Stimulated activated CD4-positive, alpha-beta T cell treated with anti-CD3 and anti-CD28 coated beads, Interleukin-15, amount 100 ng/mL, for 1 hour (primary cell): ENCODE measurements around the gene RGS10.
"Not testable (repeated sequence)": the region's sequence is repeated elsewhere in the genome, so short reads cannot be mapped to it uniquely, and the experiment has no call there.

Experiments used
- DNase-seq, 2 donors: peaks; one replicate each; pipeline ENCODE4 v3.0.0-alpha.2; 2020; ENCODE audit warnings: low read depth in 1 of 2, low spot score in 1 of 2

The RGS10 gene

DNA sequence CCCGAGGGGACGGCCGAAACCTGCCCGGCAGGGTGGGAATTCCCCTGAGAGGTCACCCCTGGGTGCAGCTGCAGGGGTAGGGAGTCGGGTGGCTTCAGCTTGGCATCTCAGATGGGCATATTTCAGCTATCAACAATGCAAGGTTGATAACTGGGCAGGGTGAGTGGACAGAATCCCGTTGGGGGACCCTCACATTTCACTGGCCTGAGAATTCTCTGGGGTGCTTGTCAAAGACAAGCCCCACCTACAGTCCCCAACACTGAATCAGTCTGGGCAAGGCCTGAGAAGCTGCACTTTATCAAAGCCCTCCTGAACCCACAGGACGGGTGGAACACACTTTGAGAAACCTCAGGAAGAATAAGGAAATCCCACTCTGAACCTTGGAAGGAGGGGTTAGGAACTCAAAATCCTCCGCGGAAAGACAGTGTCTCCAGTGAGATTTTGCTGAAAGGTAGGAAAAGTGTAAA, 3.1 kb downstream of the RGS10 start:
- no peak for DNase-seq

DNA sequence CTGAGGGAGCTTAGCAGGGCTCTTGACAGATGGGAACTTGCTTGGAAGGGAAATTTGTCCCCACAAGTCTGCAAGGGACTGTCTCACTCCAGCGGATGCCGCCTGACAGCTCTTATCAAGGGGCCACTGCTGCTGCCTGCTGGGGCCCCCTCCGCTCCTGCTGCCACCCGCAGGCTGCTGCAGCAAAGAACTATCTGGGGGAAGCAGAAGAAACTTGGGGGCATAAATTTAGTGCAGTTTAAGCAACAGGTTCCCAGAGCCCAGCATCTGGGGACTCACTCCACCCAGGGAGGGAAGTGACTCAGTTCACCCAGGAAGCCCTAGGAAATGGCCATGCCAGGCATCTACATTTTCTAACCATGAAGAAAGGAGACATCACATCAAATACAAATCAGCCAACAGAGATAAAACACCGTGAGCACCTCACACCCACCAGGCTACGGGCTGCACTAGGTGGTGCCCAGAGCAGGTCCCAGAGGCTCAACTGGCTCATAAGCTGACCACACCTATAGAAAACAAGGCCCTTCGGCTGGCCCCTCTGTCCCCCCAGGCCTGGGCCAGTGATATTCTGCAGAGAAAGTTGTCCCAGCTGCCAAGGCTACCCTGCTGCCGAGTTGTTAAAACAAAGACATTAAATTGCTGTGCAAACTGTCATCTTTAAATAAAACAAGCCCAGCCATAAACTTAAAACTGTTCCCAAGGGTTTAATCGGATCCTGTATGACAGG, 3.7 kb downstream of the RGS10 start:
- DNase-seq = no peak

DNA sequence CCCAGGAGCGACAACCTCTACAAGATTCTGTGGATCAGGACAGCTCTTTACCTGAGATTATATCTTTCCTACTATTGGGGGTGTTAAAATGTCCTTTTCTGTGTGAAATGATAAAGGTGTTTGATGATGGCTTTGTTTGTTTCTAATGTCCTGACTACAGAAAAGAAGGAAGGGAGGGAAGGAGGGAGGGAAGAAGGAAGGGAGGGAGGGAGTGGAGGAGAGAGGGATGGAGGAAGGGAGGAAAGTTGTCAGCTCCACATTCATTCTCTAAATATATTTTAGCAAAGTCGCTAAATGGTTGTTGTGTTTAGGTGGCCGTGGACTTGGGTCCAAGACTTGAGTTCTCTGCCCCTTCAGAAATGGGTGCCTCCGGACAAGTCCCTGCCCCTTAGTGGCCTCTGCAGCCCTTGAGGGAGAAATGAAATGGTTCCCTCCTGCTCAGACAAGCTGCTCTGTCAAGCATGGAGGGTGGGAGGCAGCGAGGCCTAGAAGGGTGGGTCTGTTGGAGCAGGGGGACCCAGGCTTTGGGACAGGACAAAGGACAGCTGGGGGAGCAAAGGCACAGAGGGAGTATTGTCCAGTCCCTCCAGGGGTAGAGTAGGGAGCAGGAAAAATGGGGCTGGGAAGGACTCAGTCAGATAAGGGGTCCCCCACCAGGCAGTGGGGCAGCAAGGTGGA, 4.4 kb downstream of the RGS10 start:
- no peak for DNase-seq

DNA sequence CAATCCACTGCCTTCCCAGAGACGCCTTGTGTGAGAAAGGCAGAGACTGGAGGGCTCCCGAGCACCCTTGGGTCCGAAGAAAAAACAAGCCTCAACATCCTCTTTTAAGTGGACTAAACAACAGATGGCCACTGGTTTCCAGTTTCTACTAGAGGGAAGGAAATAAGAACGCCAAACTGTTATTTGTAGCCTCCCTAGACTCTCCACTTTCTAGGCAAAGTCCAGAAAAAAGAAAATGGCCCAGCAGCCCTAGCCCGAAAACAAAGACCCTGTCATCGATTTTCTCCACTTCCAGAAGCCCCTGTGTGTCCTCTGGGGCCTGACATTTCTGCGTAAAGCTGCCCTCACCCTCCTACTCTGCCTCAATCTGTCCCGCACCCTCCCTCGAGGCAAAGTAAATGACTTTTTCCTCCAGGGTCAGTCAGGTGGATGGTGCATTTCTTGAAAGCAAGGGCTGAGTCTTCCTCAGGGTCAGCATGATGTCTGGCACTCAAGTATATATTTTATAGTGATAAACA, 6.0 kb downstream of the RGS10 start:
- DNase-seq = no peak

DNA sequence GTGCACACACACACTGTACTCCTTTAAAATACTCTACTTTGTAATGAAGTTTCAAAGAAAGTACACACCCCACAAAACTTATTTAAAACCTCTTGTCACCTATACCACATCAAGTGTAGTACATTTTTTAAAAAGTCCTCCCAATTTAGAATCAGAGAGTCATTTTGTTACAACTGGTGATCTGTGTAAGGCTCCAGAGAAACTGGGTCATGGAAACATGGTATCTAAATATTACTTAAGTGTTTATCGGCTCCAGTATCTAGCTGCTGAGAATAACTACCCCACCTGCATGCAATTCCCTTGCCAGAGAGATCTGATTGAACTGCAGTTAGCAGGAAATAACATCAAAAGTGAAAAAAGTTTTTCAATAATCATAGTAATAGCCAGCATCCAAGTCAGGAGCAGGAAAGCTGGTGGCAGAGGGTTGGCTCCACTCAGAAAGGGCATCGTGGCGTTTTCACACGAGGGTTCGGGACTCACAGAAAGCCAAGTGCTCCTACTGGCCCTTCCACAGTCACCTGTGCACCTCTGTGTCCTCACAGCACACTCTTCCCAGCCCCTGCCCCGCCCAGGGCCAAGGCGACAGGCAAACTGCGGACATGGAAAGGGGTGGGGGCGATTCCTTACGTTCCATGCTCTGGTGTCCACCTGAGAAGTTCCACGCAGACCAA, 6.5 kb downstream of the RGS10 start:
- no peak for DNase-seq

DNA sequence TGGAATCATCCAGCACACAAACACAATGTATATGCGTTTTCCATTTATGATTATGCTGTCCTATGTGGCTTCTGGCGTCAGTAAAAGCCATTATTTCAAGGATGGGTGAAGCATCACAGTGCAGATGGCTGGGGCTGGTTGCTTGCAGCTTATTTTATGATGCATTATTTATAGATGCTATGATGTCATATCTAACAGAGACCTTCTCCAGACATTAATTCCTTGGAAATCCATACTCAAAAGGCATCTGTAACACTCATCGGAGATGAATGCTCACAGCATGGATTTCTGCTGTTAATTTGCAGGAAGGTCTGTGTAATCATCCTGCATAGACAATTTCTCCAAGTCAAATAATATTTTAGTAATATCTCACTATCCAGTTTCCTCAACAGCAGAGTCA, 7.2 kb downstream of the RGS10 start:
- no peak for DNase-seq

DNA sequence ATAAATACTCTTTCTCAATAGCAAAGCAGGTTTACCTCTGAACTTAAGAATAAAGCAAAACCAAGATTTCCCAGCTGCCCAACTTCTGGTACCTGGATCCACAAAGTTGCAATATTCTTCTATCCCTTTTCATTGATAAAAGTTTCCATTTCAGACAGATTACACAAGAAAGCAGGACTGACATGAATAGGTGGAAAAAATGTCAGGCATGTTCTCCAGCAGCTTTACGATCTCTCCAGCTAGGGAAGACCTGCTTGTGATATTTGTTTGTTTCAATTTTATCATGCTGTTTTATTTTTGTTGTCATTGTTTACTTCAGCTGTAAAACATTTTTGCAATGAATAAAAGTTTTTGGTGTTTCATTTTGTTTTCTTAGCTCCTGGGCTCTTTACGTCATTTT, 9.0 kb downstream of the RGS10 start:
- no peak for DNase-seq

DNA sequence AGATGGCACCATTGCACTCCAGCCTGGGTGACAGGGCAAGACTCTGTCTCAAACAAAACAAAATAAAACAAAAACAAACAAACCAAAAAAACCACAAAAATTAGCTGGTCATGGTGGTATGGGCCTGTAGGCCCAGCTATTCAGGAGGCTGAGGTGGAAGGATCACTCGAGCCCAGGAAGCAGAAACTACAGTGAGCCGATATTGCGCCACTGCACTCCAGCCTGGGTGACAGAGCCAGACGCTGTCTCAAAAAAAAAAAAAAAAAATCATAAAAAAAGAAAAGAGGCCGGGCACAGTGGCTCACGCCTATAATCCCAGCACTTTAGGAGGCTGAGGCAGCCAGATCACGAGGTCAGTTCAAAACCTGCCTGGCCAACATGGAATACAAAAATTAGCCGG, 9.7 kb downstream of the RGS10 start:
- not testable (repeated sequence) for DNase-seq

DNA sequence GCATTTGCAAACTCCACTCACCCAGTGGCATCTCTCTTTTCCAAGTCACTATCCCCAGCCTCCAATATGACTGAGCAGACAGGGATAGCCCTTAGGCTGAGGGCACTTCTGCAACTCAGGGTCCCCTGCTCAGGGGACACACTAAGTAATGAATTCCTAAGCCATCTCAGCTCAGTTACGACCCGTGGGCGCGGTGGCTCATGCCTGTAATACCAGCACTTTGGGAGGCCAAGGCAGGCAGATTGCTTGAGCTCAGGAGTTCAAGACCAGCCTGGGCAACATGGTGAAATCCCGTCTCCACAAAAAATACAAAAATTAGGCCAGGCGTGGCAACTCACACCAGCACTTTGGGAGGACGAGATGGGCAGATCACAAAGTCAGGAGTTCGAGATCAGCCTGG, 10.3 kb downstream of the RGS10 start:
- DNase-seq = not testable (repeated sequence)

DNA sequence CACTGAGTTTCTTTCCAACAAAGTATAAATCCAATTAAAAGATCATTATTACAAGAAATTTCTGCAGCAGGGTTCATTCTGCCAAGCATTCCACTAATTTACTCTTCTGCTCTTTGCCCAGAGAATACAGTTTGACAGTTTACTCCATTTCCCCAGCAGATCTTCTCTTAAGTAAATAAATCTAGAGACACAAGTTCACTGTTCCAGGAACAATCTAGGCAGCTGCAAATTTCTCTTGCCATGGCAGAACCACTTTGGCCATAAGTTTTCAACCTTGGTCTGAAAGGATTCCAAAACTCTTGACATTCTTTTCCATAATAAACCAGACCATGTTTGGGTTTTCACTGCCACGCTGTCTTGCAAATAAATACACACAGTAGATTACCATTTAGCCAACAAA, 11.5 kb downstream of the RGS10 start:
- DNase-seq = no peak

DNA sequence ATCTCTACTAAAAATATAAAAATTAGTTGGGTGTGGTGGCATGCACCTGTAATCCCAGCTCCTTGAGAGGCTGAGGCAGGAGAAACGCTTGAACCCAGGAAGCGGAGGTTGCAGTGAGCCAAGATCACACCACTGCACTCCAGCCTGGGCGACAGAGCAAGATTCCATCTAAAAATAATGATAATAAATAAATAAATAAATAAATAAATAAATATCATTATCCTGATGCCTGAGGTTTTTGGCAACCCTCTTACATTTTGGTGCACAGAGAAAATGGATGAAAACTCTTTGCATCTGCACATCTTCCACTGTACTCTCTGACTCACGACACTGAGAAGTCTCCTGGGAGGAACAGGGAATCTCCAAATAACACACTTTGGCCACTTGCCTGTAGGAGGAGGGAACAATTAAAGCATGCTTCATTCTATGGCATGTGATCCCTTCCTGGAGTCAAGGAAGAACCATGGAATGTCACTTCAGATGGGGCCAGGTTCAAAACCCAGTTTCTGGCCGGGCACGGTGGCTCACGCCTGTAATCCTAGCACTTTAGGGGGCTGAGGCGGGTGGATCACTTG, 13.8 kb downstream of the RGS10 start:
- DNase-seq = not testable (repeated sequence)

DNA sequence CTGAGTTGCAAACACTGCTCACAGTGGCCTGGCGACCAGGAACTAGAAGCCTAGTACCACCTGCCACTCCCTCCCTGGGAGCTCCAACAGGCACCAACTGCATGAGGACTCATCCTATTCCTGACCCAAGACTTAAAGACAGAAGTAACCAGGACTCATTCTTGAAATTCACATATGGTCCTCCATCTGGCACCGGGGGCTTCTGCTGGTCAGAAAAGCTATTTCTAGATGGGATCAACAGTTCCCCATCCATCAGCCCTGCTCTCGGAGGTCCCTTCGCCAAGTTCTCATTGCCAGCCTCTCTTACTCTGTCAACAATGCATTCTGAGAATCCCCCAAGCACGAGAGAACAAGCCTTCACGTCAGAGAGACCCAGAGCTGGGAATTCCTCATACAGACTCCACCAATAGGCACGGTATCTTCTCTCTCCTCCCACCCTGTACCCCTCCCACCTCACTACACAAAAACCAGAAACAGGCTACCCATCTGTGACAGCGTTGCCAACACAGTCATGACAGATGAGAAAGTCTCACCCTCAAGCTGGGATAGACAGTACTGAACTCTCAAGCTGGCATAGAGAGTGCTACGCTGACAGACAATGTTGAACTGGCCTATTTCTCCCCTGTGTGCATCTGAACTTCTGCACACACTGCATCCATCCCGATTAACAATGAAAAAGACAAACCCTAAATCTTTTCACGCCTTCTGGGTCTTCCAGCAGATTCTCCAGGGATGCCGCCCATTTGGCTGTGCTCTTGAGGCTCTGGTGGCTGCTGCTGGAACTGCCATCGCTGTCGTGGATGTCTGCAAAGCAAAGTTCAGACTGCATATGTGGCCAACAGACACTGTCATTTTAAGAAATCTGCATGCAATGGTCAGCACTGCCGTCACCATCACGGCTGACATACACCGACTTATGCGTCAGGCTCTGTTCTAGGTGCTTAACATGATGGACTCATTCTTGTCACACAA, 15.6 kb downstream of the RGS10 start:
- DNase-seq = no peak

DNA sequence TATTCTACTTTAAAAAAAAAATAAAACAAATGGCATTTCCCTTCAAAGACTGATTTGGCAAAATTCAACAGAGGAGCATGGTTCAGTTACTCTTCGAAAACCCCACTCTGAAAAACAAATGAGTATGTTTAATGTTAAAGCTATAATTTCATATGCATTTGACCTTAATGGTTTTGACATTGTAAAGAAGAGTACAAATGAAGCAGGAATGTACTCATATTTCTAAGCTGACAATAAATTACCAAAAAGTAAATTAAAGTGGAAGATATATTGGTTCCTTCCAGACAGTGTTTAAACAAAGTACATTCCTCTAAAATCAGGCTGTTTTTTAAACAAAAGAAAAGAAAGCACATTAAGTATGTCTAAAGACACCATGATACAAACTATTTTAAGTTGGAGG, 16.4 kb downstream of the RGS10 start:
- DNase-seq = no peak

DNA sequence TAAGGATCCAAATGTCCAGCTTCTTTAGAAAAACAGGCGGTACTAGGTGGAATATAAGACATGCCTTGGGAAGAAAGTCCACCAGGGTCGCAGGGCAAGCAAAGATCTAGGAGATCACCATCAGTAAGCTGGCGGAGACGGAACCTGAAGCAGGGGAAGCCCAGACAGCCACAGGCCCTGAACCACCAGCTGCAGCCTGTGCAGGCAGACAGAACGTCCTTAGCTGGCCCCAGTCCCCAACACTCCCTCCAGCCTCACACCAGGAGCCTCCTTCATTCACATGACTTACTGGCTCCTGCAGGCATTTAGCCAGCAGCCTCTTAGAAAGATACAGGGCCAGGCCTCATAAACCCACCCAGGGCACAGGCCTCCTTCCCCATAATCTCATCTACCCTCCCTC, 17.4 kb downstream of the RGS10 start:
- DNase-seq = no peak

DNA sequence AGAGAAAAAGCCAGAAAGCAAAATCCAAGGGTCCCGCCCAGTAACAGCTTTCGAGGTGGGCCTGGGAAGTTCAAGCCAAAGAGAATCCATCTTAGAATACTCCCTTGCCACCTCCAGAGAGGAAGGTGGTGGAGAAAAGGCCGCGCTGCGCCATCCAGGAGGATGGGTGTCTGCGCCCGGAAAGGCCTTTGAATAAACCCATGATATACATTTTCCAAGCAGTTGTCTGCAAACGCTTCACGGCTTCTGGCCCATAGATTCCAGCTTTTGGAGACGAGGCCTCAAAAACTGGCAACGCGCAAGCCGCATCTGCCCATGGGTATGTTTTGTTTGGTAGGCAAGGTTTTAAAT, 17.8 kb downstream of the RGS10 start:
- DNase-seq = no peak

DNA sequence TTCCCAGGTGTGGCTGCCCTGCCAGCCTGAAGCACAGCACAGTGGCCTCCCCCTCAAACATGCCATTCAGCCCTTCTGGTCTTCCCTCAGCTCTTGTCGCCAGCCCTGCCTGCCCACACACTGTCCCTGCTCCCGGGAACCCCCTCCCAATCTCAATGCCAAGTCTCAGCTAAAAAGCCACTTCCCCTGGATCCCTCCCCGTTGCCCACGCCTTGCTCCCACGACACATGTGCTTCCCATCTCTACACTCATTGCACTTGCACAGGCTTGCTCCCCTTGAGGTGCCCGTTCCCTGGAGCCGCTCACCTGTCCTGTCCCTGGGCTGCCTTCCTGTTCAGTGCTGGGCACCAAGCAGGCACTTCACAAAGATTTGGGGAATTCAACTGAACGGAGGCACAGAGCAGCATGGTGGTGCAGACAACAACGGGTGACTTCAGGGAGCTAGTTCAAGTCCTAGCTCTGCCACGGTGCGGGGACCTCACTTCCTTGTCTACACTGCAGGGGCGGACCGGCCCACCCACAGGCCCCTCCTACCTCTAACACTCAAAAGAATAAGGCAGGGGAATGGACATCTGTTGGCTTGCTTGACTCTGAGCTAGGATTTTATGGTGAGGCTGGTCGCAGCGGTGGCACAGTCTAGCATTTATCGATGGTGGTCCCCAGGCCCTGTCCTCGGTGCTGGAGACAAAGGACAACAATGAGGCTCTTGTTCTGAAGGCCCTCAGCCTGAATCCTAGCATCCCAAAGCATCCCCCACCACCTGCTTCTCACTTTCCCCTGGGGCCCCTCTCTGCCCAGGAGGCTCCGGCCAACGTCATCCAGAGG, 18.4 kb downstream of the RGS10 start:
- no peak for DNase-seq

DNA sequence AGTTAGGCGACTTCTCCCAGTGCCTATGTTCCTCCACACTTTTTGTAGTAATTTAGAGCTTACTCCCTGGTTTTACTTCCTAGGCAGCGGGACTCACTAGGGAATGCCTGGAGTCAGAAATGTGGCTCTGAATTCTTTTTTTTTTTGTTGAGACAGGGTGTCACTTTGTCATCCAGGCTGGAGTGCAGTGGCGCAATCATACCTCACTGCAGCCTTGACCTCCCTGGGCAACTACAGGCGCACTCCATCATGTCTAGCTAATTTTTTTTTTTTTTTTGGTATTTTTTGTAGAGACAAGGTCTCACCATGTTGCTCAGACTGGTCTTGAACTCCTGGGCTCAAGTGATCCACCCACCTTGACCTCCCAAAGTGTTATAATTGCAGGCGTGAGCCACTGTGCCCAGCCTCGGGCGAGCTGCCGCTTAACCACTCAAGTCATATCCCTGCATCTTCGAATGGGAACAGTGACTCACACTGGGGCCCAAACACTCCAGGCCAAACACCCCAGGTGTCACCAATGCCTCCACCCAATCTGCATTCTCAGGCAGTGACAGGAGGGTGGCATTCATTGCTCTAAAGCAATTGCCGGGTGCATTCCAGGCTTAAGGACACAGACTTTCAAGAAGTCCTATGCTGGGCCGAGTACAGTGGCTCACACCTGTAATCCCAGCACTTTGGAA, 19.6 kb downstream of the RGS10 start:
- no peak for DNase-seq

DNA sequence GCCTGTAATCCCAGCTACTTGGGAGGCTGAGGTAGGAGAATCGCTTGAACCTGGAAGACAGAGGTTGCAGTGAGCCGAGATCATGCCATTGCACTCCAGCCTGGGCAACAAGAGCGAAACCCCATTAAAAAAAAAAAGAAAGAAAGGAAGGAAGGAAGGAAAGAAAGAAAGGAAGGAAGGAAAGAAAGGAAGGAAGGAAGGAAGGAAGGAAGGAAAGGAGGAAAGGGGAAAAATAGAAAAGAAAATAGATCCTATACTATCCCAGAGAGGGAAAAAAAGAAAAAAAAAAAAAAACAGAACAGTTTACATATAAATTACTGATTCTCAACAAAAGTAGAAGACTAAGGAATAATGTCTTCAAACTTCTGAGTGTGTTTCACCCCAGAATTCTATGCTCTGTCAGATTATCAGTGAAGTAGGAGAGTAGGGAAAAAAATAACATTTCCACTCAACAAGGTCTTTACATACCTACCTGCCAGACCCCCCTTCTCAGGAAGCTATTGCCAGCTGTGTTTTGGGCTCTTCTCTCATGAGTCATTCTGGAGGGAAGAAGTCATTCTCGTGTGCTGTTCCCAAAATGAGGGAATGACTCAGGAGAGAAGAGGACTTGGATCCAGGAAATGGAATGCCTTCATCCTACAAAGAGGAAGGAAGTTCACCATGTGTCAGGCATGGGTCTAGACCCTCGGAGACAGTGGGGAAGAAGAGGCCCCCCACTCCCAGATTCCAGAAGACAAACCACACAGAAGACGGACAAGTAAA, 20.9 kb downstream of the RGS10 start:
- no peak for DNase-seq

DNA sequence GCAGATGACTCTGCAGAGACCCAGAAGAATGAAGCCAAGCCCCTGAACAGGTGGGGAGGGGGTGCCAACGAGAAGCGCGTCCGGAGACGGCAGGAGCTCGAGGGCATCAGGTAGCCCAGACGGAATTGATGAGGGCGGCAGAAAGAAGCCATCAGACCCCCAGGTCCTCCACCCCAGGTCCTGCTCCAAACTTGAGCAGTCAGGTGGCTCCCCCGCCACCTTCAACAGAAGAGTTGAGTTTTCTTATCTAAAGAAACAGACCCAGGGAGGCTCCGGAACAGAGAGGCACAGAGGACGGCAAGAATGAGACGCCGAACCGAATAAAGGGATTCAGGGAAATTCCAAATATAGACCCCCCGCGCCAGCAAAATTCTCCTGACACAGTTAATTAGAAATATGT, 22.2 kb downstream of the RGS10 start:
- DNase-seq = no peak
